Heart right ventricle (tissue), 16 donors: ENCODE measurements around the gene DCHS1. TPM values are rescaled to one million over a fixed set of nuclear protein-coding genes. Genes with fewer than 3 reads are reported as not detected.

Source experiments
- ATAC-seq, 8 donors: fragments of 200-7000 bp; cut with Tn5 transposase; one replicate each; pipeline ENCODE4 v1.9.1; 2020; ENCODE audit warnings: mild to moderate bottlenecking in 8 of 8, moderate library complexity in 8 of 8, moderate number of reproducible peaks in 1 of 8
- DNase-seq, 2 donors: peaks; one replicate each; pipeline ENCODE4 v3.0.0-alpha.2; 2020
- H3K27ac ChIP-seq, 10 donors: fragments of 200-600 bp; sonication (generic) in 2 of 10; one replicate each; pipeline versions ENCODE4 v1.5.0 to v1.8.0; 2020 to 2022; ENCODE audit warnings: mild to moderate bottlenecking in 3 of 10
- H3K27me3 ChIP-seq, 7 donors: fragments of 200-600 bp; one replicate each; pipeline ENCODE4 v1.8.0; 2021 to 2022; ENCODE audit warnings: mild to moderate bottlenecking in 2 of 7
- H3K36me3 ChIP-seq, 9 donors: fragments of 200-600 bp; sonication (generic) in 1 of 9; one replicate each; pipeline versions ENCODE4 v1.5.0 to v1.8.0; 2020 to 2022; ENCODE audit warnings: mild to moderate bottlenecking in 2 of 9
- H3K4me1 ChIP-seq, 9 donors: fragments of 200-600 bp; sonication (generic) in 1 of 9; one replicate each; pipeline versions ENCODE4 v1.5.0 to v1.8.0; 2020 to 2022; ENCODE audit warnings: mild to moderate bottlenecking in 4 of 9
- H3K4me3 ChIP-seq, 10 donors: fragments of 200-600 bp; sonication (generic) in 2 of 10; one replicate each; pipeline versions ENCODE4 v1.5.0 to v1.8.0; 2020 to 2022; ENCODE audit warnings: mild to moderate bottlenecking in 7 of 10, moderate library complexity in 2 of 10
- H3K9me3 ChIP-seq, 11 donors: fragments of 200-600 bp in 10 of 11; sonication (generic) in 2 of 11; one replicate each; pipeline versions ENCODE4 v1.5.0 to v1.8.0; 2013 to 2022; ENCODE audit warnings: mild to moderate bottlenecking in 2 of 11, control low read depth in 1 of 11, moderate library complexity in 1 of 11
- CTCF ChIP-seq, 9 donors: fragments of 200-600 bp; sonication (generic) in 2 of 9; IDR thresholded peaks; one replicate each; pipeline versions ENCODE4 v1.5.0 to v1.8.0; 2021 to 2022; ENCODE audit warnings: antibody characterized with exemption in 9 of 9, mild to moderate bottlenecking in 5 of 9, moderate library complexity in 1 of 9
- WGBS, 2 donors: extraction: QIAGEN DNeasy Blood & Tissue Kit; methylation state at CpG; one replicate each; pipeline ENCODE4 v1.1.7; 2013; ENCODE audit warnings: inconsistent platforms in 1 of 2; 5-methylcytosine and 5-hydroxymethylcytosine counted together
- intact Hi-C, 10 donors: fragments of 100-400 bp; cut with DNase I; formaldehyde crosslinking; loops; one replicate each; pipeline versions ENCODE4 v1.11.1 to v1.14.2; 2022
- polyA plus RNA-seq, 2 donors: library from polyadenylated mRNA; stranded (reverse); fragments of 200-250 nt; gene quantifications; one replicate each; pipeline ENCODE4 v1.2.3, GENCODE V29; 2013
- total RNA-seq, 10 donors: library from RNA; stranded (reverse); fragmentation: NEBNext Ultra II Directional in 3 of 10; extraction: Animal tissue kit (Norgen Biotek cat#: 25700) in 3 of 10; gene quantifications; one replicate each; pipeline versions ENCODE4 v1.2.1 to v1.2.4, GENCODE V29; 2021 to 2023
- donor health status: Arrhythmogenic right ventricular cardiomyopathy.
- donor health status: ischemic (EF 13 %, LVEDD 7.1; RV severe dilation, severe dysfunction).
- donor health status: healthy with polysubstance abuse.
- donor health status: DM: no; HTN: yes; CAD: no.
- donor health status: DM: no; HTN: no; CAD: no.
- donor health status: ischemic (EF 25% LVEDD 6.9; RV normal size, moderate dysfunction).
- donor health status: ischemic (EF 25% LVEDD 5.7; RV mildly dilated, moderate dysfunction).
- donor health status: healthy.
- donor health status: DM: yes; HTN: yes; CAD: no.
- donor health status: Ischemic cardiomyopathy.
- donor health status: ischemic (EF 35%, LVEDD 5.7; RV mildly dilated, moderate dysfunction).
- donor health status: nonischemic (EF 11% LVEDD 7.7; RV severe dilation, severe dysfunction).
- donor health status: DM: yes; HTN: yes; CAD: no.
- donor health status: PGD.
- donor health status: ischemic (EF 29% LVEDD 5.4; RV normal size, mild dysfunction).
- donor health status: nonischemic (EF 23%, LVEDD 6.1; RV moderate dilation, normal function).

The DCHS1 gene
- total and polyA plus RNA-seq, 12 donors = 4.1 to 12.4 (median 8.2) TPM

- peaks cover 0 to 36% (median 0%) of the 10 kb centered on the region in 9 donors for H3K36me3 ChIP-seq
- no peak overlapping the region for H3K27ac ChIP-seq
- no peaks in the 10 kb centered on the region for H3K9me3 ChIP-seq
- DNase-seq (no peak), ATAC-seq (no peak)
- TF ChIP-seq CTCF (IDR thresholded peaks at IDR 0.05) = no peak
- 97% methylated on average over 36 of the region's 36 CpGs for WGBS, 2 donors
- intact Hi-C loops = no loop called here
- no peak overlapping the region for H3K4me3 ChIP-seq
- H3K4me1 ChIP-seq = peaks cover 8 to 82% (median 46%) of the 10 kb centered on the region in 9 donors
- no peaks in the 10 kb centered on the region for H3K27me3 ChIP-seq
Observed at GRCh38 chr11:6640036-6640984, 15.3 kb downstream of the DCHS1 start.

DNA sequence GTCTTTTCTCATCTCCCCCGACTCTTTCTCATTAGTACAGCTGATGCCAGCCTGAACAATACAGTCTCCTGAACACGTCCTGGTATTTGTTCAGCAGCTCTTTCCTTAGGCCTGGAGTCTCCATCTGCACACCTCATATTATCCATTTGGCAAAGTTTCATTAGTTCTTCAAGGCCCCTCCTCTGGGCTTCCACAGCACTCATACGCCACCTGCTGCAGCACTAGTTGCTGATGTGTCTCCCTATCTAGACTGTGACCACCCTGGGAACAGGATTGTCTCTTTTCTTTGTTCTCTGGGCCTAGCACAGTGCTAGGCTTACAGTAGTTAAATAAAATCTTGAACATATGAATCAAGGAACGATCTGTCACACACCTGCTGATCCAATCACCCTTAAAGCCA, 17.2 kb downstream of the DCHS1 start:
- intact Hi-C loops = loop anchor here in 1 of 10 donors (5.0 kb wide), 1 partner anchor 39 kb away; no protein-coding TSS in a partner anchor
- 65 to 69% methylated on average over 4 of the region's 4 CpGs for WGBS, 2 donors
- peaks cover 8 to 84% (median 61%) of the 10 kb centered on the region in 9 donors for H3K4me1 ChIP-seq

DNA sequence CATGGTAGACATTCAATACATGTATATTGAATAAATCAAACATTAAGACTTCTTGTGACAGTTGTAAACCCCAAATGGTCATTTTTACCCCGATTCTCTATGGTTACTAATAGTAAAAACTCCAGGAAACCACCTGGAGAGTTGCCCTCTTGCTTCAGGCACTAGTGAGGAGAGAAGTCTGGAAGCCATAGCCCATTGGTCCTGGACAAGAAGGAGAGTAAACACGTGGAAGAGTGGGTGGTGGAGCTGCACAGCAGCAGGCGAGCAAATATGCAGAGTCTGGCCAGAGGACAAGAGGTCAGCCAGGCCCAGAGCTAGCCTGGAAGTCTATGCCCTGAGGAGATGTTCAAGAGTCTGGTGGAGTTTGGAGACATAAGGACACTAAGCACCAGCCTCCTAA, 17.7 kb downstream of the DCHS1 start:
- peak in 1 of 2 donors; percentile 56 for DNase-seq
- WGBS, 2 donors = 24% methylated on average over 3 of the region's 3 CpGs
- no peak overlapping the region for H3K4me3 ChIP-seq
- H3K27me3 ChIP-seq = no peaks in the 10 kb centered on the region
- peaks cover 8 to 88% (median 65%) of the 10 kb centered on the region in 9 donors for H3K4me1 ChIP-seq
- intact Hi-C loops = loop anchor here in 1 of 10 donors (5.0 kb wide), 1 partner anchor 39 kb away; no protein-coding TSS in a partner anchor
- H3K27ac ChIP-seq = peak overlapping the region in 6 of 10 donors; percentile 11 to 87 (median 79)
- H3K36me3 ChIP-seq = peaks cover 0 to 43% (median 0%) of the 10 kb centered on the region in 9 donors
- no peaks in the 10 kb centered on the region for H3K9me3 ChIP-seq
- peak; percentile 33 to 77 (median 62) for ATAC-seq
- no peak for TF ChIP-seq CTCF (IDR thresholded peaks at IDR 0.05)

More for the DNA sequence above, 17.2 kb downstream of the DCHS1 start:
- ATAC-seq = no peak
- no peak for TF ChIP-seq CTCF (IDR thresholded peaks at IDR 0.05)
- no peaks in the 10 kb centered on the region for H3K27me3 ChIP-seq
- no peak for DNase-seq
- peak overlapping the region in 6 of 10 donors; percentile 11 to 87 (median 79) for H3K27ac ChIP-seq
- H3K9me3 ChIP-seq = no peaks in the 10 kb centered on the region
- peaks cover 0 to 37% (median 0%) of the 10 kb centered on the region in 9 donors for H3K36me3 ChIP-seq
- no peak overlapping the region for H3K4me3 ChIP-seq

GRCh38 chr11:6636480-6636879, 19.1 kb downstream of the DCHS1 start:
- no peaks in the 10 kb centered on the region for H3K9me3 ChIP-seq
- H3K27ac ChIP-seq = peak overlapping the region in 8 of 10 donors; percentile 55 to 87 (median 78)
- WGBS, 2 donors = 72 to 75% methylated on average over 3 of the region's 3 CpGs
- H3K36me3 ChIP-seq = peaks cover 0 to 56% (median 0%) of the 10 kb centered on the region in 9 donors
- ATAC-seq = no peak
- DNase-seq = no peak
- intact Hi-C loops = loop anchor here in 1 of 10 donors (5.0 kb wide), 1 partner anchor 41 kb away; no protein-coding TSS in a partner anchor
- H3K27me3 ChIP-seq = no peaks in the 10 kb centered on the region
- TF ChIP-seq CTCF (IDR thresholded peaks at IDR 0.05) = no peak
- peaks cover 8 to 77% (median 65%) of the 10 kb centered on the region in 9 donors for H3K4me1 ChIP-seq
- no peak overlapping the region for H3K4me3 ChIP-seq
